OCI-LY1 (cell line): ENCODE data around the gene ABHD17B.

Source experiments
- H2AFZ ChIP-seq: fragments of 200-600 bp; sonication (generic), shearing (Covaris generic); 2 replicates; pipeline ENCODE4 v1.6.0; 2014; ENCODE audit warnings: antibody characterized with exemption, mild to moderate bottlenecking, low read length
- H3F3A ChIP-seq: fragments of 200-600 bp; sonication (generic), shearing (Covaris generic); 2 replicates; pipeline ENCODE4 v1.6.0; 2014; ENCODE audit warnings: mild to moderate bottlenecking, antibody characterized with exemption, low read length, moderate library complexity; ENCODE audit not compliant: insufficient read depth
- H3K27ac ChIP-seq: fragments of 200-600 bp; sonication (generic); 2 replicates; pipeline ENCODE4 v1.5.1; 2014; ENCODE audit warnings: low read length, mixed run types, mild to moderate bottlenecking, low read depth; ENCODE audit not compliant: poor library complexity, severe bottlenecking
- H3K27me3 ChIP-seq: fragments of 200-600 bp; sonication (generic); 2 replicates; pipeline ENCODE4 v1.6.0; 2014; ENCODE audit warnings: antibody characterized with exemption, mild to moderate bottlenecking, low read length, moderate library complexity; ENCODE audit not compliant: insufficient read depth
- H3K36me3 ChIP-seq: fragments of 200-600 bp; sonication (generic); 2 replicates; pipeline ENCODE4 v1.6.1; 2014; ENCODE audit warnings: mild to moderate bottlenecking, antibody characterized with exemption, low read length, moderate library complexity, mixed read lengths; ENCODE audit not compliant: insufficient read depth
- H3K4me1 ChIP-seq: fragments of 200-600 bp; sonication (generic); 2 replicates; pipeline ENCODE4 v1.5.1; 2014; ENCODE audit warnings: mild to moderate bottlenecking, low read length, moderate library complexity; ENCODE audit not compliant: insufficient read depth, severe bottlenecking
- H3K4me2 ChIP-seq: fragments of 200-600 bp; sonication (generic), shearing (Covaris generic); 2 replicates; pipeline ENCODE4 v1.6.1; 2014; ENCODE audit warnings: low read length
- H3K4me3 ChIP-seq: fragments of 200-600 bp; sonication (generic); 2 replicates; pipeline ENCODE4 v1.5.1; 2014; ENCODE audit warnings: low read length, low read depth, mild to moderate bottlenecking, mixed read lengths; ENCODE audit not compliant: poor library complexity, severe bottlenecking
- H3K79me2 ChIP-seq: fragments of 200-600 bp; shearing (Covaris generic); 2 replicates; pipeline ENCODE4 v1.6.1; 2016; ENCODE audit warnings: mixed run types, low read length, mixed read lengths; ENCODE audit not compliant: insufficient read depth
- H3K9ac ChIP-seq: fragments of 200-600 bp; sonication (generic), shearing (Covaris generic); 2 replicates; pipeline ENCODE4 v1.6.1; 2014; ENCODE audit warnings: mild to moderate bottlenecking, low read length, mixed read lengths
- H3K9me2 ChIP-seq: fragments of 200-600 bp; sonication (generic), shearing (Covaris generic); 2 replicates; pipeline ENCODE4 v1.6.1; 2014; ENCODE audit warnings: low read depth, mild to moderate bottlenecking, low read length, mixed read lengths
- H3K9me3 ChIP-seq: fragments of 200-600 bp; shearing (Covaris generic); 2 replicates; pipeline ENCODE4 v1.6.1; 2014; ENCODE audit warnings: low read length, mixed read lengths
- H4K20me1 ChIP-seq: fragments of 200-600 bp; sonication (generic), shearing (Covaris generic); 2 replicates; pipeline ENCODE4 v1.6.0; 2016; ENCODE audit warnings: mild to moderate bottlenecking, low read length; ENCODE audit not compliant: insufficient read depth
- CTCF ChIP-seq: fragments of 200-600 bp; sonication (generic), shearing (Covaris generic); IDR thresholded peaks from 2 replicates; pipeline ENCODE4 v1.5.1; 2017; ENCODE audit warnings: mild to moderate bottlenecking, antibody characterized with exemption, low read length, moderate library complexity, mixed read lengths
- EZH2 ChIP-seq: fragments of 200-600 bp; sonication (generic), shearing (Covaris generic); IDR thresholded peaks from 2 replicates; pipeline ENCODE4 v1.8.0; 2017; ENCODE audit warnings: borderline replicate concordance, mixed run types, mild to moderate bottlenecking, antibody characterized with exemption, low read length, moderate library complexity, mixed read lengths

Gene ABHD17B

DNA sequence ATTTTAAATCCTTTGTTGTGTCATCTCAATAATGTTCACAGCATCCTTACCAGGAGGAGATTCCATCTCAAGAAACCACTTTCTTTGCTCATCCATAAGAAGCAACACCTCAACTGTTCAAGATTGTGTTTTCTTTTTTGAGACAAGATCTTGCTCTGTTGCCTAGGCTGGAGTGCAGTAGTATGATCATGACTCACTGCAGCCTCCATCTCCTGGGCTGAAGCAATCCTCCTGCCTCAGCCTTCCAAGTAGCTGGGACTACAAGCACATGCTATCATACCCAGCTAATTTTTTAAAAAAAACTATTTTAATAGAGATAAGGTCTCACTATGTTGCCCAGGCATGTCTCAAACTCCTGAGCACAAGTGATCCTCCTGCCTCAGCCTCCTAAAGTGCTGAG is 60.0 kb downstream of the ABHD17B start:
- H3K27ac ChIP-seq, result no peak overlapping the region
- no peaks in the 10 kb centered on the region for H3K36me3 ChIP-seq
- H3F3A ChIP-seq, result no peaks in the 10 kb centered on the region
- H2AFZ ChIP-seq, result no peak overlapping the region
- no peaks in the 10 kb centered on the region for H3K27me3 ChIP-seq
- no peaks in the 10 kb centered on the region for H3K79me2 ChIP-seq
- no peak for TF ChIP-seq EZH2
- TF ChIP-seq CTCF, result no peak
- H3K4me1 ChIP-seq, result no peaks in the 10 kb centered on the region
- no peak overlapping the region for H3K4me2 ChIP-seq
- H3K9me2 ChIP-seq, result no peaks in the 10 kb centered on the region
- no peak overlapping the region for H3K9ac ChIP-seq
- H3K4me3 ChIP-seq, result no peak overlapping the region
- H4K20me1 ChIP-seq, result no peaks in the 10 kb centered on the region
- no peaks in the 10 kb centered on the region for H3K9me3 ChIP-seq

- no peaks in the 10 kb centered on the region for H4K20me1 ChIP-seq
- TF ChIP-seq EZH2 (no peak), CTCF (no peak)
- H3K36me3 ChIP-seq, result no peaks in the 10 kb centered on the region
- H2AFZ ChIP-seq, result no peak overlapping the region
- H3K79me2 ChIP-seq, result no peaks in the 10 kb centered on the region
- no peak overlapping the region for H3K4me2 ChIP-seq
- no peaks in the 10 kb centered on the region for H3K9me3 ChIP-seq
- H3K4me1 ChIP-seq, result no peaks in the 10 kb centered on the region
- no peaks in the 10 kb centered on the region for H3K9me2 ChIP-seq
- H3K4me3 ChIP-seq, result no peak overlapping the region
- H3F3A ChIP-seq, result no peaks in the 10 kb centered on the region
- H3K27me3 ChIP-seq, result no peaks in the 10 kb centered on the region
- H3K9ac ChIP-seq, result no peak overlapping the region
- no peak overlapping the region for H3K27ac ChIP-seq
These were observed 63.1 kb downstream of the ABHD17B start for GRCh38 chr9:71847892-71848291.

DNA sequence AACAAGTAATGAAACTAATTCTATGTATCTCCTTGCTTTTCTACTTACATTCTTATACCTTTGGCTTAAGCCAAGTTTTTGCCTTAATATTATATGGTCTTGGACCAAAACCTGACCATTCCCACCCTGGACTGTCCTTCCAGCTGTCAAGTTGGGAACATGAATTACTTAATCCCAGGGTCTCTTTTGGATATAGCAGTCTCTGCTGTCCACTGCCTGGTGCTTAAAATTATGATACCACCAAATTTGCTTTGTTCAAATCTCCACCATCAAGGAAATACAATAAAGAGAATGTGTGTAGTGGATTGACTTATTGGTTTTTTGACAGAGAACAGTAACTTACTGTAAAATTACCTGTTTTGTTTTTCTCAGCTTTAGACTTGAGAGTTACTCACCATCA is 66.2 kb downstream of the ABHD17B start:
- Histone ChIP-seq H2AFZ (no peak overlapping the region), H3K4me2 (no peak overlapping the region), H3K27me3 (no peaks in the 10 kb centered on the region), H3K9ac (no peak overlapping the region), H3K36me3 (no peaks in the 10 kb centered on the region), H4K20me1 (no peaks in the 10 kb centered on the region), H3K4me1 (no peaks in the 10 kb centered on the region), H3K27ac (no peak overlapping the region), H3K9me3 (no peaks in the 10 kb centered on the region), H3K79me2 (no peaks in the 10 kb centered on the region), H3F3A (no peaks in the 10 kb centered on the region), H3K9me2 (no peaks in the 10 kb centered on the region), H3K4me3 (no peak overlapping the region)
- TF ChIP-seq CTCF (no peak), EZH2 (no peak)
